Pons (tissue), 1 donor: ENCODE measurements around the gene MBL2.
A peak's percentile ranks its signal among the peaks of the same experiment; 100 is the strongest.

ENCODE experiments used
- DNase-seq: peaks from one replicate; pipeline ENCODE4 v3.0.0-alpha.2; 2016; ENCODE audit warnings: low spot score

The MBL2 gene

GRCh38 chr10:52740155-52740549 lies 32.4 kb downstream of the MBL2 start:
- DNase-seq: no peak

- no peak for DNase-seq
These were observed 33.0 kb downstream of the MBL2 start for GRCh38 chr10:52739380-52740154.

- DNase-seq: no peak
These were observed 33.6 kb downstream of the MBL2 start for GRCh38 chr10:52738951-52739350.

GRCh38 chr10:52729271-52730104 lies 43.1 kb downstream of the MBL2 start:
- DNase-seq: peak; percentile 70

DNA sequence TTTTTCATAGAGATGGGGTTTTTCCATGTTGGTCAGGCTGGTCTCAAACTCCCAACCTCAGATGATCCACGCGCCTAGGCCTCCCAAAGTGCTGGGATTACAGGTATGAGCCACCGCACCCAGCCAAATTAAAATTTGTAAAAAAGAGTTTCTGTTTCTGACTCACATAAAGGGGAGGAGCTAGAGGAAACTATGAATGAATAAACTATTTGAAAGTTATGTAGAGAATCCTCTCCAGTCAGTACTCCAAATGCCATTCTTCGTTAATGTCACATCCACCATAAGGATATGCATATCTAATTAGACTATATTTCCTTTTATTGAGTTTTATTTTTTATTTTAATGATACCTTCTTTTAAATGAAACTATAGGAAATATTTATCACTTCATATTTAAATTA lies 52.6 kb downstream of the MBL2 start:
- DNase-seq: no peak
